Stimulated activated CD4-positive, alpha-beta T cell treated with anti-CD3 and anti-CD28 coated beads, Interleukin-2, amount 100 ng/mL, for 24 hours (primary cell): Measurements from ENCODE around the gene SEC31B.

ENCODE experiments used
- DNase-seq, 2 donors: peaks; one replicate each; pipeline ENCODE4 v3.0.0-alpha.2; 2020

Gene SEC31B

GRCh38 chr10:100528123-100528886 is 8.6 kb upstream of the SEC31B start:
- DNase-seq, result no peak

- DNase-seq, result no peak
Observed at GRCh38 chr10:100524638-100525037, 5.0 kb upstream of the SEC31B start.

GRCh38 chr10:100524206-100524605 is 4.5 kb upstream of the SEC31B start:
- no peak for DNase-seq

GRCh38 chr10:100522945-100523344 is 3.3 kb upstream of the SEC31B start:
- DNase-seq, result no peak

- no peak for DNase-seq
Observed at GRCh38 chr10:100522107-100522801, 2.6 kb upstream of the SEC31B start.

- DNase-seq, result no peak
Observed at GRCh38 chr10:100520811-100521210, 1.1 kb upstream of the SEC31B start.

- DNase-seq, result peak; percentile 66 to 77
Observed at GRCh38 chr10:100518761-100519241, 860 bp downstream of the SEC31B start.

- DNase-seq, result no peak
Observed at GRCh38 chr10:100516847-100517246, 2.8 kb downstream of the SEC31B start.

- no peak for DNase-seq
Observed at GRCh38 chr10:100515612-100516011, 4.0 kb downstream of the SEC31B start.

- DNase-seq, result peak; percentile 57
Observed at GRCh38 chr10:100510533-100511308, 8.9 kb downstream of the SEC31B start.

- peak; percentile 40 to 50 for DNase-seq
Observed at GRCh38 chr10:100509241-100509840, 10.3 kb downstream of the SEC31B start.

GRCh38 chr10:100508691-100509150 is 10.9 kb downstream of the SEC31B start:
- DNase-seq, result peak; percentile 13 to 44

- DNase-seq, result no peak
Observed at GRCh38 chr10:100508266-100508665, 11.4 kb downstream of the SEC31B start.

- no peak for DNase-seq
Observed at GRCh38 chr10:100507357-100507732, 12.3 kb downstream of the SEC31B start.

GRCh38 chr10:100506596-100507356 is 12.9 kb downstream of the SEC31B start:
- no peak for DNase-seq

- DNase-seq, result no peak
Observed at GRCh38 chr10:100505164-100505563, 14.5 kb downstream of the SEC31B start.

- DNase-seq, result no peak
Observed at GRCh38 chr10:100504096-100504495, 15.6 kb downstream of the SEC31B start.

GRCh38 chr10:100502926-100503494 is 16.7 kb downstream of the SEC31B start:
- DNase-seq, result no peak

GRCh38 chr10:100501423-100501822 is 18.2 kb downstream of the SEC31B start:
- DNase-seq, result no peak

- no peak for DNase-seq
Observed at GRCh38 chr10:100498059-100498458, 21.6 kb downstream of the SEC31B start.

GRCh38 chr10:100496567-100496966 is 23.1 kb downstream of the SEC31B start:
- DNase-seq, result no peak

- no peak for DNase-seq
Observed at GRCh38 chr10:100490531-100490930, 29.1 kb downstream of the SEC31B start.
